ENCODE results near the gene AHDC1. TPM values are rescaled to one million over a fixed set of nuclear protein-coding genes. Genes with fewer than 3 reads are reported as not detected.
A peak's percentile ranks its signal among the peaks of the same experiment; 100 is the strongest.

The AHDC1 gene
- total and polyA plus RNA-seq, 2 of the 13 experiments (the other 11 are each of a cell fraction or from before 2014, with no cell fraction given) = 1.0 to 2.7 TPM

DNA sequence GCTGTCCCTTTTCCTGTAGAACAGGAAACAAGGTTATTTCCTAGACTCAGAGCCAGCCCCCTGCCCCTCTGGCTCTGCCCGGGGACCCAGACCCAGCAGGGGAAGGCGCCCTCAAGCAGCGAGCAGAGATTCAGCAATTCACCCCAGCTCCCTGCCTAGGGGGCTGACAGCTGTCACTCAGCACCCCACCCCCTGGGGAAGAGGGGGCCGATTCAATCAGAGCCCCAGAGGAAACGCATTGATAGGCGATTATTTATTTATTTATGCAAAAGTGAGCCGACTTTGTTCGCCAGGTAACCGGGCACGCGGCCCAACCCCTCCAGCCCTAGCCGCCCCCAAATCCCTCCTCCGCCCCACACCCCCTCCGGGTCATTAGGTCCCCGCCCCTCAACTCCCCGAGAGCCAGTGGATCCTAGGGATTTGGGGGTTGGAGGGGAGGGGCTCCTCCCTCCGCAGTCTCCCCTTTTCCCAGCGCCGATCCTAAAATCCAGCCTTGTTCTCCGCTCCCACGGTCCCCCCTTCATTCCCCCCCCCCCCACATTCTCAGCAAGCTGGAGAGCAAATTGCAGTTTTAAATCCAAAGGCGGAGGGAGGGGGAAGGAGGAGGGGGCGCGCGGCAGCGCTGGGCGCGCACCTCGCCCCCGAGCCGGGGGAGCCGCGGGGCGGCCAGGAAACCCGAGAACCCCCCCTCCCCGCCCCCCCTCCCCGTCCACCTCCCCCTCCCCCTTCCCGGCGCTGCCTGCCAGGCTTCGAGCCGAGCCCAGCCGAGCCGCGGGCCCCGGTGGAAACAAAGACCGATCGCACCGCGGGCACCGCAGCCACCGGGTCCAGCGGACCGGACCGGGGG, 1.3 kb downstream of the AHDC1 start (continued):
- TF ChIP-seq, protein P1, sequence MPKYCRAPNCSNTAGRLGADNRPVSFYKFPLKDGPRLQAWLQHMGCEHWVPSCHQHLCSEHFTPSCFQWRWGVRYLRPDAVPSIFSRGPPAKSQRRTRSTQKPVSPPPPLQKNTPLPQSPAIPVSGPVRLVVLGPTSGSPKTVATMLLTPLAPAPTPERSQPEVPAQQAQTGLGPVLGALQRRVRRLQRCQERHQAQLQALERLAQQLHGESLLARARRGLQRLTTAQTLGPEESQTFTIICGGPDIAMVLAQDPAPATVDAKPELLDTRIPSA (CRISPR knock-in tag; IDR thresholded peaks at IDR 0.05; ENCODE audit: borderline replicate concordance) = no peak
- TF ChIP-seq RELA (CRISPR knock-in tag; IDR thresholded peaks at IDR 0.05) (no peak), IRF2 (CRISPR knock-in tag; IDR thresholded peaks at IDR 0.05) (no peak), ZNF350 (CRISPR knock-in tag; IDR thresholded peaks at IDR 0.05; ENCODE audit: borderline replicate concordance, low read depth) (0 out of 2 replicates have a peak, but pooled peaks have one; percentile 28), KLF16 (CRISPR knock-in tag; IDR thresholded peaks at IDR 0.05) (no peak), ATF1 (CRISPR knock-in tag; IDR thresholded peaks at IDR 0.05) (no peak), MAZ (IDR thresholded peaks at IDR 0.05; ENCODE audit: borderline replicate concordance, low read depth, low read length) (peak; percentile 19; the same call in 1 of the 2 replicates), MAZ (CRISPR knock-in tag; IDR thresholded peaks at IDR 0.05; ENCODE audit: low read depth) (no peak; the same call in 1 of the 2 replicates), ZNF772 (CRISPR knock-in tag; IDR thresholded peaks at IDR 0.05) (no peak), ZFP1 (CRISPR knock-in tag; IDR thresholded peaks at IDR 0.05) (no peak), ZNF263 (CRISPR knock-in tag; IDR thresholded peaks at IDR 0.05) (peak; percentile 78; the same call in 1 of the 2 replicates), SPEN (CRISPR knock-in tag; IDR thresholded peaks at IDR 0.05; ENCODE audit: low read depth) (no peak), HDAC1 (CRISPR knock-in tag; IDR thresholded peaks at IDR 0.05) (peak; percentile 12; the same call in 1 of the 2 replicates), ZNF367 (CRISPR knock-in tag; IDR thresholded peaks at IDR 0.05; ENCODE audit: borderline replicate concordance) (no peak), RFX5 (IDR thresholded peaks at IDR 0.05; ENCODE audit: low read depth, low read length) (no peak), FLYWCH1 (CRISPR knock-in tag; IDR thresholded peaks at IDR 0.05) (no peak), NBN (conservative IDR thresholded peaks at IDR 0.05) (no peak), ZNF3 (CRISPR knock-in tag; IDR thresholded peaks at IDR 0.05) (no peak), ETV6 (CRISPR knock-in tag; conservative IDR thresholded peaks at IDR 0.05) (no peak)
- TF ChIP-seq, protein P2, sequence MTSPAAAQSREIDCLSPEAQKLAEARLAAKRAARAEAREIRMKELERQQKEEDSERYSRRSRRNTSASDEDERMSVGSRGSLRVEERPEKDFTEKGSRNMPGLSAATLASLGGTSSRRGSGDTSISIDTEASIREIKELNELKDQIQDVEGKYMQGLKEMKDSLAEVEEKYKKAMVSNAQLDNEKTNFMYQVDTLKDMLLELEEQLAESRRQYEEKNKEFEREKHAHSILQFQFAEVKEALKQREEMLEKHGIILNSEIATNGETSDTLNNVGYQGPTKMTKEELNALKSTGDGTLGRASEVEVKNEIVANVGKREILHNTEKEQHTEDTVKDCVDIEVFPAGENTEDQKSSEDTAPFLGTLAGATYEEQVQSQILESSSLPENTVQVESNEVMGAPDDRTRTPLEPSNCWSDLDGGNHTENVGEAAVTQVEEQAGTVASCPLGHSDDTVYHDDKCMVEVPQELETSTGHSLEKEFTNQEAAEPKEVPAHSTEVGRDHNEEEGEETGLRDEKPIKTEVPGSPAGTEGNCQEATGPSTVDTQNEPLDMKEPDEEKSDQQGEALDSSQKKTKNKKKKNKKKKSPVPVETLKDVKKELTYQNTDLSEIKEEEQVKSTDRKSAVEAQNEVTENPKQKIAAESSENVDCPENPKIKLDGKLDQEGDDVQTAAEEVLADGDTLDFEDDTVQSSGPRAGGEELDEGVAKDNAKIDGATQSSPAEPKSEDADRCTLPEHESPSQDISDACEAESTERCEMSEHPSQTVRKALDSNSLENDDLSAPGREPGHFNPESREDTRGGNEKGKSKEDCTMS (CRISPR knock-in tag; conservative IDR thresholded peaks at IDR 0.05) = no peak
- TF ChIP-seq, protein P3, sequence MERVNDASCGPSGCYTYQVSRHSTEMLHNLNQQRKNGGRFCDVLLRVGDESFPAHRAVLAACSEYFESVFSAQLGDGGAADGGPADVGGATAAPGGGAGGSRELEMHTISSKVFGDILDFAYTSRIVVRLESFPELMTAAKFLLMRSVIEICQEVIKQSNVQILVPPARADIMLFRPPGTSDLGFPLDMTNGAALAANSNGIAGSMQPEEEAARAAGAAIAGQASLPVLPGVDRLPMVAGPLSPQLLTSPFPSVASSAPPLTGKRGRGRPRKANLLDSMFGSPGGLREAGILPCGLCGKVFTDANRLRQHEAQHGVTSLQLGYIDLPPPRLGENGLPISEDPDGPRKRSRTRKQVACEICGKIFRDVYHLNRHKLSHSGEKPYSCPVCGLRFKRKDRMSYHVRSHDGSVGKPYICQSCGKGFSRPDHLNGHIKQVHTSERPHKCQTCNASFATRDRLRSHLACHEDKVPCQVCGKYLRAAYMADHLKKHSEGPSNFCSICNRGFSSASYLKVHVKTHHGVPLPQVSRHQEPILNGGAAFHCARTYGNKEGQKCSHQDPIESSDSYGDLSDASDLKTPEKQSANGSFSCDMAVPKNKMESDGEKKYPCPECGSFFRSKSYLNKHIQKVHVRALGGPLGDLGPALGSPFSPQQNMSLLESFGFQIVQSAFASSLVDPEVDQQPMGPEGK (CRISPR knock-in tag; IDR thresholded peaks at IDR 0.05) = 0 out of 2 replicates have a peak, but pooled peaks have one; percentile 59
- TF ChIP-seq, protein P4, sequence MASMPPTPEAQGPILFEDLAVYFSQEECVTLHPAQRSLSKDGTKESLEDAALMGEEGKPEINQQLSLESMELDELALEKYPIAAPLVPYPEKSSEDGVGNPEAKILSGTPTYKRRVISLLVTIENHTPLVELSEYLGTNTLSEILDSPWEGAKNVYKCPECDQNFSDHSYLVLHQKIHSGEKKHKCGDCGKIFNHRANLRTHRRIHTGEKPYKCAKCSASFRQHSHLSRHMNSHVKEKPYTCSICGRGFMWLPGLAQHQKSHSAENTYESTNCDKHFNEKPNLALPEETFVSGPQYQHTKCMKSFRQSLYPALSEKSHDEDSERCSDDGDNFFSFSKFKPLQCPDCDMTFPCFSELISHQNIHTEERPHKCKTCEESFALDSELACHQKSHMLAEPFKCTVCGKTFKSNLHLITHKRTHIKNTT (CRISPR knock-in tag; IDR thresholded peaks at IDR 0.05) = no peak
- TF ChIP-seq, protein P5, sequence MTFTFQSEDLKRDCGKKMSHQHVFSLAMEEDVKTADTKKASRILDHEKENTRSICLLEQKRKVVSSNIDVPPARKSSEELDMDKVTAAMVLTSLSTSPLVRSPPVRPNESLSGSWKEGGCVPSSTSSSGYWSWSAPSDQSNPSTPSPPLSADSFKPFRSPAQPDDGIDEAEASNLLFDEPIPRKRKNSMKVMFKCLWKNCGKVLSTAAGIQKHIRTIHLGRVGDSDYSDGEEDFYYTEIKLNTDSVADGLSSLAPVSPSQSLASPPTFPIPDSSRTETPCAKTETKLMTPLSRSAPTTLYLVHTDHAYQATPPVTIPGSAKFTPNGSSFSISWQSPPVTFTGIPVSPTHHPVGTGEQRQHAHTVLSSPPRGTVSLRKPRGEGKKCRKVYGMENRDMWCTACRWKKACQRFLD (CRISPR knock-in tag; IDR thresholded peaks at IDR 0.05; ENCODE audit: borderline replicate concordance) = no peak

Measured in HepG2 (cell line).